ENCODE data around the gene CBLB. TPM values are rescaled to one million over a fixed set of nuclear protein-coding genes. Genes with fewer than 3 reads are reported as not detected.
A peak's percentile ranks its signal among the peaks of the same experiment; 100 is the strongest.

CBLB gene
- total and polyA plus RNA-seq, 4 experiments from 2014 or later, result 17.0 to 106 (median 66.6) TPM

- Histone ChIP-seq H3K4me1 (ENCODE audit: insufficient read depth, low read length) (no peaks in the 10 kb centered on the region), H3K9me3 (ENCODE audit: control insufficient read depth in 1 of 2, low read length in 2 of 2) (no peaks in the 10 kb centered on the region), H3K36me3 (ENCODE audit: insufficient read depth, low read length) (peaks cover 8% of the 10 kb centered on the region), H3K27me3 (ENCODE audit: insufficient read depth, low read length) (no peaks in the 10 kb centered on the region), H3K27ac (ENCODE audit: low read depth, low read length) (no peak overlapping the region), H3K4me3 (ENCODE audit: low read length in 2 of 2) (no peak overlapping the region)
- no peak overlapping the region for H3K4me3 Mint-ChIP-seq
- H3K9me3 Mint-ChIP-seq, result peaks cover 0 to 1% (median 0%) of the 10 kb centered on the region in 8 donors
- peaks cover 0 to 7% (median 0%) of the 10 kb centered on the region in 4 donors for H3K4me1 Mint-ChIP-seq
- no peak for DNase-seq
- H3K36me3 Mint-ChIP-seq, result peaks cover 31 to 40% of the 10 kb centered on the region in 2 donors
- ChIA-PET CTCF (ENCODE audit: partially characterized antibody) (no interaction called here), POLR2A (ENCODE audit: partially characterized antibody) (no interaction called here)
- H3K27me3 Mint-ChIP-seq, result no peaks in the 10 kb centered on the region
- intact Hi-C loops (cut with micrococcal nuclease), result no loop called here
- H3K27ac Mint-ChIP-seq, result no peak overlapping the region
These were observed 211.9 kb downstream of the CBLB start for GRCh38 chr3:105656651-105657504.

GRCh38 chr3:105653868-105654267 is 214.9 kb downstream of the CBLB start:
- Histone ChIP-seq H3K36me3 (ENCODE audit: insufficient read depth, low read length) (peaks cover 6% of the 10 kb centered on the region), H3K4me1 (ENCODE audit: insufficient read depth, low read length) (no peaks in the 10 kb centered on the region), H3K9me3 (ENCODE audit: control insufficient read depth in 1 of 2, low read length in 2 of 2) (no peaks in the 10 kb centered on the region), H3K27me3 (ENCODE audit: insufficient read depth, low read length) (no peaks in the 10 kb centered on the region), H3K27ac (ENCODE audit: low read depth, low read length) (no peak overlapping the region), H3K4me3 (ENCODE audit: low read length in 2 of 2) (no peak overlapping the region)
- POLR2A ChIA-PET (ENCODE audit: partially characterized antibody), result no interaction called here
- Mint-ChIP-seq H3K27me3 (no peaks in the 10 kb centered on the region), H3K36me3 (peaks cover 17 to 22% of the 10 kb centered on the region in 2 donors), H3K9me3 (peaks cover 0 to 1% (median 0%) of the 10 kb centered on the region in 8 donors), H3K4me1 (peaks cover 0 to 6% (median under 1%) of the 10 kb centered on the region in 4 donors), H3K4me3 (no peak overlapping the region), H3K27ac (no peak overlapping the region)
- no peak for DNase-seq
- CTCF ChIA-PET (ENCODE audit: partially characterized antibody), result no interaction called here
- intact Hi-C loops (cut with micrococcal nuclease), result no loop called here

GRCh38 chr3:105653166-105653565 is 215.6 kb downstream of the CBLB start:
- Histone ChIP-seq H3K36me3 (ENCODE audit: insufficient read depth, low read length) (no peaks in the 10 kb centered on the region), H3K9me3 (ENCODE audit: control insufficient read depth in 1 of 2, low read length in 2 of 2) (no peaks in the 10 kb centered on the region), H3K4me3 (ENCODE audit: low read length in 2 of 2) (no peak overlapping the region), H3K27ac (ENCODE audit: low read depth, low read length) (no peak overlapping the region), H3K27me3 (ENCODE audit: insufficient read depth, low read length) (no peaks in the 10 kb centered on the region), H3K4me1 (ENCODE audit: insufficient read depth, low read length) (no peaks in the 10 kb centered on the region)
- H3K27me3 Mint-ChIP-seq, result no peaks in the 10 kb centered on the region
- ChIA-PET POLR2A (ENCODE audit: partially characterized antibody) (no interaction called here), CTCF (ENCODE audit: partially characterized antibody) (interaction anchor here (0.7 kb wide), 1 partner anchor 680 kb away, joined by 3 read pairs; no protein-coding TSS in a partner anchor)
- peaks cover 10 to 14% of the 10 kb centered on the region in 2 donors for H3K36me3 Mint-ChIP-seq
- peaks cover 0 to 3% (median under 1%) of the 10 kb centered on the region in 4 donors for H3K4me1 Mint-ChIP-seq
- no peak for DNase-seq
- peaks cover 0 to 1% (median 0%) of the 10 kb centered on the region in 8 donors for H3K9me3 Mint-ChIP-seq
- no peak overlapping the region for H3K4me3 Mint-ChIP-seq
- no peak overlapping the region for H3K27ac Mint-ChIP-seq
- intact Hi-C loops (cut with micrococcal nuclease), result no loop called here

- ChIA-PET CTCF (ENCODE audit: partially characterized antibody) (no interaction called here), POLR2A (ENCODE audit: partially characterized antibody) (no interaction called here)
- DNase-seq, result no peak
- intact Hi-C loops (cut with micrococcal nuclease), result no loop called here
- Mint-ChIP-seq H3K27ac (no peak overlapping the region), H3K36me3 (no peaks in the 10 kb centered on the region), H3K27me3 (no peaks in the 10 kb centered on the region), H3K4me3 (no peak overlapping the region), H3K4me1 (peaks cover 0 to 3% (median under 1%) of the 10 kb centered on the region in 4 donors), H3K9me3 (peaks cover 0 to 1% (median 0%) of the 10 kb centered on the region in 8 donors)
- Histone ChIP-seq H3K9me3 (ENCODE audit: control insufficient read depth in 1 of 2, low read length in 2 of 2) (no peaks in the 10 kb centered on the region), H3K4me1 (ENCODE audit: insufficient read depth, low read length) (no peaks in the 10 kb centered on the region), H3K4me3 (ENCODE audit: low read length in 2 of 2) (no peak overlapping the region), H3K27me3 (ENCODE audit: insufficient read depth, low read length) (no peaks in the 10 kb centered on the region), H3K27ac (ENCODE audit: low read depth, low read length) (no peak overlapping the region), H3K36me3 (ENCODE audit: insufficient read depth, low read length) (no peaks in the 10 kb centered on the region)
These were observed 219.3 kb downstream of the CBLB start for GRCh38 chr3:105649480-105649879.

- Histone ChIP-seq H3K4me1 (ENCODE audit: insufficient read depth, low read length) (no peaks in the 10 kb centered on the region), H3K27me3 (ENCODE audit: insufficient read depth, low read length) (no peaks in the 10 kb centered on the region), H3K9me3 (ENCODE audit: control insufficient read depth in 1 of 2, low read length in 2 of 2) (no peaks in the 10 kb centered on the region), H3K27ac (ENCODE audit: low read depth, low read length) (no peak overlapping the region), H3K4me3 (ENCODE audit: low read length in 2 of 2) (no peak overlapping the region), H3K36me3 (ENCODE audit: insufficient read depth, low read length) (no peaks in the 10 kb centered on the region)
- DNase-seq, result no peak
- intact Hi-C loops (cut with micrococcal nuclease), result no loop called here
- Mint-ChIP-seq H3K36me3 (no peaks in the 10 kb centered on the region), H3K4me3 (no peak overlapping the region), H3K27ac (peak overlapping the region in 1 of 7 donors; percentile 11), H3K9me3 (peaks cover 0 to 3% (median 0%) of the 10 kb centered on the region in 8 donors), H3K4me1 (peaks cover 0 to 1% (median under 1%) of the 10 kb centered on the region in 4 donors), H3K27me3 (no peaks in the 10 kb centered on the region)
- ChIA-PET CTCF (ENCODE audit: partially characterized antibody) (no interaction called here), POLR2A (ENCODE audit: partially characterized antibody) (no interaction called here)
These were observed 221.8 kb downstream of the CBLB start for GRCh38 chr3:105647047-105647446.

GRCh38 chr3:105639131-105639530 is 229.7 kb downstream of the CBLB start:
- no peaks in the 10 kb centered on the region for H3K36me3 ChIP-seq (ENCODE audit: insufficient read depth, low read length)
- no peaks in the 10 kb centered on the region for H3K36me3 Mint-ChIP-seq
- no peaks in the 10 kb centered on the region for H3K27me3 Mint-ChIP-seq
- no peak overlapping the region for H3K27ac ChIP-seq (ENCODE audit: low read depth, low read length)
- no peak overlapping the region for H3K27ac Mint-ChIP-seq
- no peak for DNase-seq
- CTCF ChIA-PET (ENCODE audit: partially characterized antibody), result no interaction called here
- H3K9me3 Mint-ChIP-seq, result peaks cover 0 to 7% (median 0%) of the 10 kb centered on the region in 8 donors
- POLR2A ChIA-PET (ENCODE audit: partially characterized antibody), result no interaction called here
- no peak overlapping the region for H3K4me3 Mint-ChIP-seq
- no peaks in the 10 kb centered on the region for H3K4me1 Mint-ChIP-seq
- no peak overlapping the region for H3K4me3 ChIP-seq (ENCODE audit: low read length in 2 of 2)
- intact Hi-C loops (cut with micrococcal nuclease), result no loop called here
- H3K4me1 ChIP-seq (ENCODE audit: insufficient read depth, low read length), result no peaks in the 10 kb centered on the region
- no peaks in the 10 kb centered on the region for H3K9me3 ChIP-seq (ENCODE audit: control insufficient read depth in 1 of 2, low read length in 2 of 2)
- no peaks in the 10 kb centered on the region for H3K27me3 ChIP-seq (ENCODE audit: insufficient read depth, low read length)

- ChIA-PET POLR2A (ENCODE audit: partially characterized antibody) (no interaction called here), CTCF (ENCODE audit: partially characterized antibody) (no interaction called here)
- Histone ChIP-seq H3K4me1 (ENCODE audit: insufficient read depth, low read length) (no peaks in the 10 kb centered on the region), H3K27me3 (ENCODE audit: insufficient read depth, low read length) (no peaks in the 10 kb centered on the region), H3K4me3 (ENCODE audit: low read length in 2 of 2) (no peak overlapping the region), H3K36me3 (ENCODE audit: insufficient read depth, low read length) (no peaks in the 10 kb centered on the region), H3K27ac (ENCODE audit: low read depth, low read length) (no peak overlapping the region), H3K9me3 (ENCODE audit: control insufficient read depth in 1 of 2, low read length in 2 of 2) (no peaks in the 10 kb centered on the region)
- Mint-ChIP-seq H3K27me3 (no peaks in the 10 kb centered on the region), H3K4me3 (no peak overlapping the region), H3K4me1 (no peaks in the 10 kb centered on the region), H3K36me3 (no peaks in the 10 kb centered on the region), H3K9me3 (no peaks in the 10 kb centered on the region), H3K27ac (no peak overlapping the region)
- intact Hi-C loops (cut with micrococcal nuclease), result no loop called here
- DNase-seq, result no peak
These were observed 234.1 kb downstream of the CBLB start for GRCh38 chr3:105634708-105635107.
